Measurements from ENCODE around the gene APCS. TPM values are rescaled to one million over a fixed set of nuclear protein-coding genes. Genes with fewer than 3 reads are reported as not detected.

Gene APCS, protein sequence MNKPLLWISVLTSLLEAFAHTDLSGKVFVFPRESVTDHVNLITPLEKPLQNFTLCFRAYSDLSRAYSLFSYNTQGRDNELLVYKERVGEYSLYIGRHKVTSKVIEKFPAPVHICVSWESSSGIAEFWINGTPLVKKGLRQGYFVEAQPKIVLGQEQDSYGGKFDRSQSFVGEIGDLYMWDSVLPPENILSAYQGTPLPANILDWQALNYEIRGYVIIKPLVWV
- not detected for polyA plus RNA-seq (2012; ENCODE audit: insufficient read depth, insufficient read length, low read depth)

DNA sequence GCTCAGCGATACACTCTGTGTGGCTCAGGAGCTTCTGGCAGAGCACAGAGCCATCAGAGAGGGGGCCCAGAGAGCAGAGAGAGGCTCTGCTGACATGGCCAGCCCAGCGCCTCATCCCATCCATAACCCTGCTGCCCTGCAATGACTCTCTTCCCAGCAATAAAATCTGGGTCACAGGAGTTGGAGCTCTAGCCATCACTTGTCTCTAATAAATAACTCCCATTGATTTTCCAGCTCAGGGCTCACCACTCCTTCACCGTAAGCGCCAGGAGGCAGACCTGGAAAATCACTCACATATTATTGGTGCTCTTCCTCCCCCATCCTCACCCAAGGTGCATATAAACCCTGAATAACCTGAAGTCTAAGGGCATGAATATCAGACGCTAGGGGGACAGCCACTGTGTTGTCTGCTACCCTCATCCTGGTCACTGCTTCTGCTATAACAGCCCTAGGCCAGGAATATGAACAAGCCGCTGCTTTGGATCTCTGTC lies at the start of gene APCS:
APCS (plus strand) TSS at position 366 of the 491 bp plus-strand sequence; CDS start at position 462, 96 bp downstream.
- DNase-seq = no peak
- no peaks in the 10 kb centered on the region for H3K4me1 ChIP-seq
- TF ChIP-seq, protein P1, sequence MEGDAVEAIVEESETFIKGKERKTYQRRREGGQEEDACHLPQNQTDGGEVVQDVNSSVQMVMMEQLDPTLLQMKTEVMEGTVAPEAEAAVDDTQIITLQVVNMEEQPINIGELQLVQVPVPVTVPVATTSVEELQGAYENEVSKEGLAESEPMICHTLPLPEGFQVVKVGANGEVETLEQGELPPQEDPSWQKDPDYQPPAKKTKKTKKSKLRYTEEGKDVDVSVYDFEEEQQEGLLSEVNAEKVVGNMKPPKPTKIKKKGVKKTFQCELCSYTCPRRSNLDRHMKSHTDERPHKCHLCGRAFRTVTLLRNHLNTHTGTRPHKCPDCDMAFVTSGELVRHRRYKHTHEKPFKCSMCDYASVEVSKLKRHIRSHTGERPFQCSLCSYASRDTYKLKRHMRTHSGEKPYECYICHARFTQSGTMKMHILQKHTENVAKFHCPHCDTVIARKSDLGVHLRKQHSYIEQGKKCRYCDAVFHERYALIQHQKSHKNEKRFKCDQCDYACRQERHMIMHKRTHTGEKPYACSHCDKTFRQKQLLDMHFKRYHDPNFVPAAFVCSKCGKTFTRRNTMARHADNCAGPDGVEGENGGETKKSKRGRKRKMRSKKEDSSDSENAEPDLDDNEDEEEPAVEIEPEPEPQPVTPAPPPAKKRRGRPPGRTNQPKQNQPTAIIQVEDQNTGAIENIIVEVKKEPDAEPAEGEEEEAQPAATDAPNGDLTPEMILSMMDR (IDR thresholded peaks at IDR 0.05; ENCODE audit: low read depth, low read length) = no peak
- no peaks in the 10 kb centered on the region for H3K9me3 ChIP-seq
- no peaks in the 10 kb centered on the region for H3K36me3 ChIP-seq
- H3K4me3 ChIP-seq (ENCODE audit: low read depth, low read length) = no peak within 1 kb of the TSS
- no peaks in the 10 kb centered on the region for H3K27me3 ChIP-seq

DNA sequence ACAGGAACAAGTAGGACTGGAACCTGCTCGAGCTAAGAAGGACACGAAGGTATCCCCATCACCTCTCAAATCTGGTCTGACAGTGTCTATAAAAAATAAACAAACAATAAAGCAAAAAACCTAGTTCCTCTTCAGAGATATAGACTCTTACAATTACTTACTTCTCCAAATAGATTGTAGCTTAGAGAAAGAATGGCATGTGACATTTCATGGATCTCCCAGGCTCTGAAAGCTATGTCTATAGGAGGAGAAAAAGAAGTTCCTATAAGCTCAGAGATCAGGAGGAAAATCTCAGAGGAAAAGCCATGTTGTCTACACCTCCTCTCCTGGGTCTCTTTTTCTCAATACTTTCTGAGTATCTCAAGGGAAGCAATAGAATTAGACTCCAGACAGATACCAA lies 39.5 kb upstream of the APCS start:
- Histone ChIP-seq H3K9me3 (no peaks in the 10 kb centered on the region), H3K4me3 (ENCODE audit: low read depth, low read length) (no peak overlapping the region), H3K36me3 (no peaks in the 10 kb centered on the region), H3K27me3 (no peaks in the 10 kb centered on the region), H3K4me1 (no peaks in the 10 kb centered on the region)
- DNase-seq = no peak
- TF ChIP-seq, protein P1 (IDR thresholded peaks at IDR 0.05; ENCODE audit: low read depth, low read length) = no peak

DNA sequence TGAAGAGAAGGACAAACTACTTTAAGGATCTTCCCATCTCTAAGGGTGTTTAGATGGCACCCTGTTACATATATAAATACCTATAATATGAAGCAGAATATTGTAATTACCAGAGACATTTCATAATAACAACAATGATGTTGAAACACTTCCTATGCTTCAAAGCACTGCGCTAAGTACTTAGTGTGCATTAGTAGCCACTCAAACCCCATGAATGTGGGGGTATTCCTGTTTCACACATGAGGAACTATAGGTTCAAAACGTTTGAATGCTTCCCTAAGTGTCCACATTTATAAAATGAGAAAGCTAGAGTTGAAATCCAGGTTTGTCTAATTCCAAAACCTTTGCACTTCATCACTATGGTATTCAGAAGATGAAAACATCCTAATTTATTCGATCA lies 33.4 kb upstream of the APCS start:
- Histone ChIP-seq H3K27me3 (no peaks in the 10 kb centered on the region), H3K4me1 (no peaks in the 10 kb centered on the region), H3K9me3 (no peaks in the 10 kb centered on the region), H3K4me3 (ENCODE audit: low read depth, low read length) (no peak overlapping the region), H3K36me3 (no peaks in the 10 kb centered on the region)
- DNase-seq = no peak
- TF ChIP-seq, protein P1 (IDR thresholded peaks at IDR 0.05; ENCODE audit: low read depth, low read length) = no peak

DNA sequence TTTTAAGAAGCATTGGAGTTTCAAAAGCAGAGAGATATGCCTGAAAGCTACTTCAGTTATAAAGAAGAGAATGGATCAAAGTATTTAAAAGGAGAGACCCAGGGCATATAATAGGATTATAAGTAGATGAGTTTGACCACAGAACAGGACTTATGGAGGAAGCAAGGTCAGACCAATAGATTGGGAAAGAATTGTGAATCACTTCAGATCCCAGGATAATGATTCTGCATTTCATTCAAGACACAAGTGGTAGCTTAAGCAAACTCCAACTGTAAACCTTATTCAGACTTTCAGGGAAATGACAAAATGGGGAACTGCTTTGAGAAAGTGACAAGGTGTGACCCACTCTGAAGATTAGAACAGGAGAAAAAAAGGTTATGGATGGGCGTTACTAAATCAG lies 32.9 kb upstream of the APCS start:
- TF ChIP-seq, protein P1 (IDR thresholded peaks at IDR 0.05; ENCODE audit: low read depth, low read length) = no peak
- H3K9me3 ChIP-seq = no peaks in the 10 kb centered on the region
- H3K36me3 ChIP-seq = no peaks in the 10 kb centered on the region
- no peaks in the 10 kb centered on the region for H3K27me3 ChIP-seq
- no peak overlapping the region for H3K4me3 ChIP-seq (ENCODE audit: low read depth, low read length)
- H3K4me1 ChIP-seq = no peaks in the 10 kb centered on the region
- no peak for DNase-seq

DNA sequence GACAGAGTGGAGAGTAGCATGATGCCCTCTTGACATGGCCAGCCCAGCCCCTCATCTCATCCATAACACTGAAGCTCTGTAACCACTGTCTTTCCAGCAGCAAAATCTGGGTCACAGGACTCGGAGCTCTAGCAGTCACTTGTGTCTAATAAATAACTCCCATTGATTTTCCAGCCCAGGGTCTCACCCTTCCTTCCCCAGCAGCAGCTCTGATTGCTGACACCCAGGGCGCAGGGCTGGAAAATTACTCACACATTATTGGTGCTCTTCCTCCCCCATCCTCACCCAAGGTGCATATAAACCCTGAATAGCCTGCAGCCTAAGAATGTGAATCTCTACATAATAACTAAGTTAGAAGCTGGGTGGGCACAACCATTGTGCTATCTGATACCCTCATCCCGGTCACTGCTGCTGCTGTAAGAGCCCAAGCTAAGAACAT lies 30.7 kb upstream of the APCS start:
- TF ChIP-seq, protein P1 (IDR thresholded peaks at IDR 0.05; ENCODE audit: low read depth, low read length) = no peak
- no peak overlapping the region for H3K4me3 ChIP-seq (ENCODE audit: low read depth, low read length)

DNA sequence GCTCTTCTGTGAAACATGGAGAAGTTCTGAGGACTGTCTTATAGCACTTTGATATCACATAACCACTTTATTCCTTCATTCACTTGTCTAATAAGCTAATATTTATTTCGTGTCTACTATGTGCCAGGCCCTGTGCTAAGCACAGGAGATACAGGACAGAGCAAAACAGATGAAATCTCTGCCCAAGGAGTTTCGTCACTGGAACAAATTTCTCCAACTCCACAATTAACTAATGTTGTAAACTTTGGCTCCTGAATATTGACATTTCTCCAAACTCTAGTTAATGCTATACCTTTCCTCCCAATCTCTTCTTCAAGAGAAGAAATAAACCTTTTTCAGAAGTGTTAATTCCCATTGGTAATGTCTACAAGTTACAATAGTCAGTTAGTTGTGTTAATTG lies 27.0 kb upstream of the APCS start:
- Histone ChIP-seq H3K36me3 (no peaks in the 10 kb centered on the region), H3K27me3 (no peaks in the 10 kb centered on the region), H3K4me1 (no peaks in the 10 kb centered on the region), H3K9me3 (no peaks in the 10 kb centered on the region), H3K4me3 (ENCODE audit: low read depth, low read length) (no peak overlapping the region)
- TF ChIP-seq, protein P1 (IDR thresholded peaks at IDR 0.05; ENCODE audit: low read depth, low read length) = no peak
- DNase-seq = no peak

More for the DNA sequence above, 30.7 kb upstream of the APCS start:
- H3K27me3 ChIP-seq = no peaks in the 10 kb centered on the region
- no peaks in the 10 kb centered on the region for H3K4me1 ChIP-seq
- H3K9me3 ChIP-seq = no peaks in the 10 kb centered on the region
- H3K36me3 ChIP-seq = no peaks in the 10 kb centered on the region
- no peak for DNase-seq

All from BE2C (cell line).